Liver (tissue), 9 donors: Measurements from ENCODE around the gene NPNT. TPM values are rescaled to one million over a fixed set of nuclear protein-coding genes. Genes with fewer than 3 reads are reported as not detected.

ENCODE experiments used
- DNase-seq: peaks from one replicate; pipeline ENCODE4 v3.0.0-alpha.2; 2017; ENCODE audit warnings: low spot score
- H3K27ac ChIP-seq, 2 donors: one replicate each; pipeline ENCODE4 v1.7.0; 2013; ENCODE audit warnings: inconsistent platforms in 2 of 2, low read length in 2 of 2, control low read depth in 1 of 2, low read depth in 1 of 2, mild to moderate bottlenecking in 1 of 2
- H3K27me3 ChIP-seq, 4 donors: one replicate each; pipeline versions ENCODE4 v1.6.1 to v1.7.0; 2013; ENCODE audit warnings: low read length in 3 of 4, inconsistent platforms in 1 of 4, mild to moderate bottlenecking in 1 of 4, moderate library complexity in 1 of 4; ENCODE audit not compliant: control insufficient read depth in 4 of 4, insufficient read depth in 4 of 4
- H3K36me3 ChIP-seq, 4 donors: one replicate each; pipeline versions ENCODE4 v1.6.1 to v1.7.0; 2013; ENCODE audit warnings: low read length in 3 of 4, mild to moderate bottlenecking in 3 of 4, low read depth in 1 of 4, moderate library complexity in 1 of 4; ENCODE audit not compliant: control insufficient read depth in 4 of 4, insufficient read depth in 3 of 4
- H3K4me1 ChIP-seq, 4 donors: one replicate each; pipeline versions ENCODE4 v1.6.1 to v1.7.0; 2013; ENCODE audit warnings: low read length in 3 of 4, mild to moderate bottlenecking in 3 of 4, moderate library complexity in 1 of 4; ENCODE audit not compliant: control insufficient read depth in 4 of 4, insufficient read depth in 4 of 4
- H3K4me3 ChIP-seq, 3 donors: one replicate each; pipeline versions ENCODE4 v1.6.1 to v1.7.0; 2013; ENCODE audit warnings: low read length in 3 of 3, control low read depth in 1 of 3, low read depth in 1 of 3, mild to moderate bottlenecking in 1 of 3
- H3K9ac ChIP-seq, 2 donors: one replicate each; pipeline ENCODE4 v1.7.0; 2013; ENCODE audit warnings: low read length in 2 of 2, mild to moderate bottlenecking in 2 of 2, moderate library complexity in 2 of 2, control low read depth in 1 of 2, low read depth in 1 of 2
- H3K9me3 ChIP-seq, 4 donors: one replicate each; pipeline versions ENCODE4 v1.6.1 to v1.7.0; 2013; ENCODE audit warnings: low read length in 3 of 4; ENCODE audit not compliant: control insufficient read depth in 4 of 4
- ATF3 ChIP-seq: IDR thresholded peaks from 2 replicates; pipeline ENCODE4 v1.6.1; 2016; ENCODE audit warnings: antibody characterized with exemption
- CTCF ChIP-seq: fragments of 150-350 bp; IDR thresholded peaks from 2 replicates; pipeline ENCODE4 v1.5.1; 2017; ENCODE audit warnings: improper control_type of control experiment, low read depth, low read length; ENCODE audit not compliant: missing input control
- EGR1 ChIP-seq, 2 donors: IDR thresholded peaks; 2 replicates each; pipeline ENCODE4 v1.6.1; 2016 to 2018; ENCODE audit warnings: antibody characterized with exemption in 2 of 2, low read depth in 2 of 2
- FOXA1 ChIP-seq: IDR thresholded peaks from 2 replicates; pipeline ENCODE4 v1.6.1; 2016; ENCODE audit warnings: antibody characterized with exemption
- FOXA2 ChIP-seq: IDR thresholded peaks from 2 replicates; pipeline ENCODE4 v1.6.1; 2016; ENCODE audit warnings: antibody characterized with exemption
- GABPA ChIP-seq, 2 donors: IDR thresholded peaks in 1 of 2; conservative IDR thresholded peaks in 1 of 2; 2 replicates each; pipeline ENCODE4 v1.6.1; 2016; ENCODE audit warnings: antibody characterized with exemption in 2 of 2, mild to moderate bottlenecking in 1 of 2, moderate library complexity in 1 of 2
- HNF4A ChIP-seq, 2 donors: conservative IDR thresholded peaks; 2 replicates each; pipeline ENCODE4 v1.6.1; 2016; ENCODE audit warnings: antibody characterized with exemption in 2 of 2, mild to moderate bottlenecking in 2 of 2
- HNF4G ChIP-seq: IDR thresholded peaks from 2 replicates; pipeline ENCODE4 v1.6.1; 2016; ENCODE audit warnings: antibody characterized with exemption
- JUND ChIP-seq, 2 donors: IDR thresholded peaks; 2 replicates each; pipeline ENCODE4 v1.6.1; 2016; ENCODE audit warnings: antibody characterized with exemption in 2 of 2
- MAX ChIP-seq: IDR thresholded peaks from 2 replicates; pipeline ENCODE4 v1.6.1; 2016; ENCODE audit warnings: antibody characterized with exemption
- NR2F2 ChIP-seq: IDR thresholded peaks from 2 replicates; pipeline ENCODE4 v1.6.1; 2016; ENCODE audit warnings: antibody characterized with exemption
- RAD21 ChIP-seq, 2 donors: IDR thresholded peaks; 2 replicates each; pipeline ENCODE4 v1.6.1; 2016; ENCODE audit warnings: antibody characterized with exemption in 2 of 2, mild to moderate bottlenecking in 2 of 2
- REST ChIP-seq: IDR thresholded peaks from 2 replicates; pipeline ENCODE4 v1.6.1; 2016; ENCODE audit warnings: antibody characterized with exemption, mild to moderate bottlenecking
- RXRA ChIP-seq, 2 donors: IDR thresholded peaks; 2 replicates each; pipeline ENCODE4 v1.6.1; 2017 to 2018; ENCODE audit warnings: antibody characterized with exemption in 2 of 2, mild to moderate bottlenecking in 1 of 2
- SP1 ChIP-seq: IDR thresholded peaks from 2 replicates; pipeline ENCODE4 v1.6.1; 2018; ENCODE audit warnings: antibody characterized with exemption, mild to moderate bottlenecking
- TAF1 ChIP-seq: conservative IDR thresholded peaks from 2 replicates; pipeline ENCODE4 v1.6.1; 2016; ENCODE audit warnings: antibody characterized with exemption, mild to moderate bottlenecking
- YY1 ChIP-seq: IDR thresholded peaks from 2 replicates; pipeline ENCODE4 v1.6.1; 2016; ENCODE audit warnings: antibody characterized with exemption, mild to moderate bottlenecking
- ZBTB33 ChIP-seq: IDR thresholded peaks from 2 replicates; pipeline ENCODE4 v1.6.1; 2016; ENCODE audit warnings: antibody characterized with exemption
- WGBS: extraction: QIAGEN DNeasy Blood & Tissue Kit; methylation state at CpG from one replicate; pipeline ENCODE4 v1.1.7; 2013; 5-methylcytosine and 5-hydroxymethylcytosine counted together
- polyA plus RNA-seq, 2 donors: library from polyadenylated mRNA; stranded (reverse) in 1 of 2; unstranded in 1 of 2; fragments of 200-250 nt in 1 of 2; fragments of >200 nt in 1 of 2; fragmentation: Nextera tagmentation in 1 of 2; extraction: Ambion mirVana in 1 of 2; gene quantifications; one replicate each; pipeline versions ENCODE4 v1.2.1 to v1.2.3, GENCODE V29; 2013 to 2015
- total RNA-seq, 2 donors: library from RNA; depleted of rRNA; stranded (reverse); fragments of >200 nt; gene quantifications; one replicate each; pipeline ENCODE4 v1.2.3, GENCODE V29; 2014
- donor health status: healthy.
- donor health status: healthy.
- donor health status: healthy.
- donor health status: healthy.
- donor health status: healthy.

The NPNT gene
- total and polyA plus RNA-seq, 4 donors: 1.3 to 4.4 (median 2.0) TPM

GRCh38 chr4:105967058-105967658, 71.9 kb downstream of the NPNT start:
- Histone ChIP-seq H3K4me3 (no peak overlapping the region), H3K27me3 (no peaks in the 10 kb centered on the region), H3K9me3 (no peaks in the 10 kb centered on the region), H3K4me1 (no peaks in the 10 kb centered on the region), H3K9ac (no peak overlapping the region), H3K27ac (no peak overlapping the region), H3K36me3 (no peaks in the 10 kb centered on the region)
- WGBS: 56% methylated on average over 10 of the region's 10 CpGs
- TF ChIP-seq CTCF (no peak), NR2F2 (no peak), SP1 (no peak), ATF3 (no peak), RAD21 (IDR thresholded peaks at IDR 0.05) (no peak), YY1 (no peak), ZBTB33 (no peak), JUND (IDR thresholded peaks at IDR 0.05) (no peak), GABPA (IDR thresholded peaks at IDR 0.05 in 1 of 2, conservative IDR thresholded peaks at IDR 0.05 in 1 of 2) (no peak), MAX (no peak), RXRA (IDR thresholded peaks at IDR 0.05) (no peak), FOXA1 (no peak), HNF4G (no peak), EGR1 (IDR thresholded peaks at IDR 0.05; ENCODE audit: low read depth in 2 of 2) (no peak), FOXA2 (no peak), REST (no peak), HNF4A (conservative IDR thresholded peaks at IDR 0.05) (no peak), TAF1 (no peak)
- DNase-seq: no peak
